Measurements from ENCODE around the gene THAP4.

- TF ChIP-seq EEA1 (CRISPR knock-in tag; IDR thresholded peaks at IDR 0.05; ENCODE audit: borderline replicate concordance) (no peak), MLX (CRISPR knock-in tag; IDR thresholded peaks at IDR 0.05) (no peak), REPIN1 (CRISPR knock-in tag; IDR thresholded peaks at IDR 0.05; ENCODE audit: borderline replicate concordance, low read depth) (no peak), ZBTB26 (CRISPR knock-in tag; IDR thresholded peaks at IDR 0.05; ENCODE audit: borderline replicate concordance) (no peak), NFYB (CRISPR knock-in tag; IDR thresholded peaks at IDR 0.05) (no peak)
Observed at GRCh38 chr2:241649404-241649803, 12.4 kb upstream of the THAP4 start.
